Hepatocyte (in vitro differentiated cells): ENCODE results near the gene ZBTB21. TPM values are rescaled to one million over a fixed set of nuclear protein-coding genes. Genes with fewer than 3 reads are reported as not detected.

Source experiments
- DNase-seq: peaks from one replicate; pipeline ENCODE4 v3.0.0-alpha.2; 2016; ENCODE audit warnings: low spot score
- H2AFZ ChIP-seq: fragments of 200-600 bp; sonication (generic); 2 replicates; pipeline ENCODE4 v1.6.0; 2016; ENCODE audit warnings: antibody characterized with exemption, mild to moderate bottlenecking
- H3K27ac ChIP-seq: fragments of 200-600 bp; sonication (generic); 2 replicates; pipeline ENCODE4 v1.5.1; 2016; ENCODE audit warnings: mild to moderate bottlenecking
- H3K27me3 ChIP-seq: fragments of 200-600 bp; sonication (generic); 2 replicates; pipeline ENCODE4 v1.6.1; 2016
- H3K36me3 ChIP-seq: fragments of 200-600 bp; sonication (generic); replicated peaks from 2 replicates; pipeline ENCODE4 v1.5.1; 2016; ENCODE audit warnings: low read depth; ENCODE audit not compliant: insufficient read depth
- H3K4me1 ChIP-seq: fragments of 200-600 bp; sonication (generic); 2 replicates; pipeline ENCODE4 v1.5.1; 2016; ENCODE audit warnings: mild to moderate bottlenecking, moderate library complexity; ENCODE audit not compliant: insufficient read depth
- H3K4me2 ChIP-seq: fragments of 200-600 bp; sonication (generic); 2 replicates; pipeline ENCODE4 v1.6.0; 2016
- H3K4me3 ChIP-seq: fragments of 200-600 bp; sonication (generic); 2 replicates; pipeline ENCODE4 v1.5.1; 2016; ENCODE audit warnings: mild to moderate bottlenecking
- H3K79me2 ChIP-seq: fragments of 200-600 bp; sonication (generic); 2 replicates; pipeline ENCODE4 v1.6.0; 2017; ENCODE audit warnings: mild to moderate bottlenecking
- H3K9me2 ChIP-seq: fragments of 200-600 bp; sonication (generic); replicated peaks from 2 replicates; pipeline ENCODE4 v1.6.0; 2017; ENCODE audit warnings: mild to moderate bottlenecking; ENCODE audit not compliant: insufficient read depth
- H3K9me3 ChIP-seq: fragments of 200-600 bp; sonication (generic); 2 replicates; pipeline ENCODE4 v1.5.1; 2016; ENCODE audit warnings: low read depth, mild to moderate bottlenecking
- H4K20me1 ChIP-seq: fragments of 200-600 bp; sonication (generic); 2 replicates; pipeline ENCODE4 v1.6.0; 2016; ENCODE audit warnings: mild to moderate bottlenecking; ENCODE audit not compliant: insufficient read depth, poor library complexity, severe bottlenecking
- CTCF ChIP-seq: fragments of 200-600 bp; sonication (generic); IDR thresholded peaks from 2 replicates; pipeline ENCODE4 v1.5.1; 2016; ENCODE audit warnings: antibody characterized with exemption, mild to moderate bottlenecking; ENCODE audit not compliant: poor library complexity
- EZH2 ChIP-seq: fragments of 200-600 bp; sonication (generic); IDR thresholded peaks from 2 replicates; pipeline ENCODE4 v1.6.1; 2016; ENCODE audit warnings: antibody characterized with exemption, mild to moderate bottlenecking, borderline replicate concordance
- EZH2phosphoT487 ChIP-seq: fragments of 200-600 bp; sonication (generic); IDR thresholded peaks from one replicate; pipeline ENCODE4 v1.6.1; 2018; ENCODE audit warnings: antibody characterized with exemption, mild to moderate bottlenecking, low read depth, moderate library complexity; ENCODE audit not compliant: unreplicated experiment, severe bottlenecking
- WGBS: methylation state at CpG from one replicate; pipeline ENCODE4 v1.1.6; 2016; ENCODE audit warnings: low lambda C conversion rate; ENCODE audit errors: missing lambda C conversion rate; 5-methylcytosine and 5-hydroxymethylcytosine counted together
- polyA plus RNA-seq: library from polyadenylated mRNA; unstranded; fragments of >200 nt; fragmentation: Nextera tagmentation; extraction: Ambion mirVana; gene quantifications from 2 replicates; pipeline ENCODE4 v1.2.1, GENCODE V29; 2016
- total RNA-seq: library from RNA; depleted of rRNA; stranded (reverse); fragments of >200 nt; gene quantifications from 2 replicates; pipeline ENCODE4 v1.2.3, GENCODE V29; 2014

Gene ZBTB21
- 13.8 and 21.5 TPM in 2 replicates for total RNA-seq
- 6.0 and 8.1 TPM in 2 replicates for polyA plus RNA-seq

DNA sequence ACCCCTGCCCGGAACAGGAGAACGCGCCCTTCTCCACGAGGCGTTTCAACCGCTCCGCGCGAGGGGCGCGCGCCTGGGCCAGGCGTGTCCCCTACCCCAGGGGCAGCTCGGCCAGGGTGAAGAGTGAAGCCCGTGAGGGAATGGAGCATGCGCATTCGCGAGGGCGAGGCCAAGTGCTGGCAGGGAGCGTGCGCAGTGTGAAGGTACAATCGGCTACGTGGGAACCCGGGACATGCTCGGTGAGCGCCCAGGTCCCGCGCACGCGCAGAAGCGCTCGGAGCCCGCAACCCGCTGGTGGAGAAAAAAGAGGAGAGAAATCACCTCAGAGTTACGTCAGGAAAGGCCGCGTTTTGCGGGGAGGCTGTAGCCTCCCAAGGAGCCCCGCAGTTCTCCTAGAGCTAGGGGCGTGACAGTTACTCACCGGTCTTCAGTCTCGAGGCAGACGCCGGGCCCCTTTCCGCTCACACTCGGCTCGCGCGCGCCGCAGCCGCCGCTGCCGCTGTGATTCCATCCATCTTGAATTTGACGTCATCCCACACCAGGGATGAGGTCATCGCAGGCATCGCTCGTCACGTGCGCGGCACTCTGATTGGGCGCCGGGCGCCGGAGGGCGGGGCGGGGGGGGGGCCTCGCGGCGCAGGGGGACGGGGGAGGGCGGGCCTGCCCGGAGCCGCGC is at the start of gene ZBTB21:
Gene ZBTB21, minus strand, starts transcription at position 530 of the 676 bp plus-strand sequence. CDS start 16,265 bp downstream, outside the sequence.
- no peaks in the 10 kb centered on the region for H3K36me3 ChIP-seq
- peak within 1 kb of the TSS; percentile 100 for H3K27ac ChIP-seq
- 1% methylated on average over 53 of the region's 75 CpGs for WGBS
- H4K20me1 ChIP-seq = peaks cover 4% of the 10 kb centered on the region
- no peaks in the 10 kb centered on the region for H3K9me3 ChIP-seq
- peak; percentile 99 for DNase-seq
- no peaks in the 10 kb centered on the region for H3K27me3 ChIP-seq
- no peaks in the 10 kb centered on the region for H3K4me1 ChIP-seq
- H3K4me3 ChIP-seq = peak within 1 kb of the TSS; percentile 84
- TF ChIP-seq EZH2 (no peak), CTCF (no peak), EZH2phosphoT487 (no peak)
- no peaks in the 10 kb centered on the region for H3K9me2 ChIP-seq
- H3K4me2 ChIP-seq = peak within 1 kb of the TSS; percentile 96
- peak within 1 kb of the TSS; percentile 62 for H2AFZ ChIP-seq
- peaks cover 38% of the 10 kb centered on the region for H3K79me2 ChIP-seq

GRCh38 chr21:42059721-42060120 is 49.6 kb upstream of the ZBTB21 start:
- no peak overlapping the region for H3K4me3 ChIP-seq
- no peaks in the 10 kb centered on the region for H3K27me3 ChIP-seq
- no peak overlapping the region for H3K27ac ChIP-seq
- H3K9me3 ChIP-seq = no peaks in the 10 kb centered on the region
- peaks cover 16% of the 10 kb centered on the region for H3K4me1 ChIP-seq
- H3K36me3 ChIP-seq = no peaks in the 10 kb centered on the region
- H4K20me1 ChIP-seq = no peaks in the 10 kb centered on the region
- 85% methylated on average over 10 of the region's 10 CpGs for WGBS
- no peaks in the 10 kb centered on the region for H3K79me2 ChIP-seq
- H3K9me2 ChIP-seq = no peaks in the 10 kb centered on the region
- H2AFZ ChIP-seq = no peak overlapping the region
- TF ChIP-seq EZH2phosphoT487 (no peak), EZH2 (no peak), CTCF (no peak)
- no peak for DNase-seq
- H3K4me2 ChIP-seq = no peak overlapping the region

DNA sequence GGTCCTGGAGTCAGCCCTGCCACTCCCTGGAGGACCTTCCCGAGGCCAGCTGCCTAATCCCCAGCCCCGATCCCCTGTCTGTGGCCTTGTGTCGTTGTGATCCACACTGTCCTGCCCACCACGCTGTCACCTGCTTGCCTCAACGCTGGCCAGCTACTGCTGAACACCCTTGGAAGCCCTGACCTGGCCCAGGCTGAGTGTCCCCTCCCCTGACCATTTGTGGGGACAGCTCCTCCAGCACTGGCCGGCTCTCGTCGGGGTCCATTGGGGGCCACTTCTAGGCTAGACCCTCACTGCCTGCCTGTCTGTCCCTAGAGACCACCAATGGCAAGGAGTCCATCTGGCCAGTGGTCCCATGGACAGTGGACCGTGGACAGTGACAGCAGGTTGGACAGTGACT is 49.0 kb upstream of the ZBTB21 start:
- Histone ChIP-seq H3K9me3 (no peaks in the 10 kb centered on the region), H2AFZ (no peak overlapping the region), H3K36me3 (no peaks in the 10 kb centered on the region), H3K4me2 (no peak overlapping the region), H4K20me1 (no peaks in the 10 kb centered on the region), H3K27me3 (no peaks in the 10 kb centered on the region), H3K9me2 (no peaks in the 10 kb centered on the region), H3K27ac (no peak overlapping the region), H3K4me1 (peaks cover 16% of the 10 kb centered on the region), H3K79me2 (no peaks in the 10 kb centered on the region), H3K4me3 (no peak overlapping the region)
- WGBS = 93% methylated on average over 9 of the region's 9 CpGs
- no peak for TF ChIP-seq CTCF
- TF ChIP-seq EZH2 = no peak
- DNase-seq = no peak
